AG04449 (cell line): Measurements from ENCODE around the gene MLST8.

Source experiments
- CTCF ChIA-PET: fragments of 350-600 bp; formaldehyde crosslinking; extraction: SDS; loops from one replicate; lab custom pipeline; 2021; ENCODE audit warnings: antibody characterized with exemption; lab: Yijun Ruan, JAX
- POLR2A ChIA-PET: fragments of 400-600, 350-600 bp; formaldehyde crosslinking; extraction: SDS; loops from one replicate; lab custom pipeline; 2020; ENCODE audit warnings: antibody characterized with exemption, inconsistent platforms; lab: Yijun Ruan, JAX
- DNase-seq: peaks from one replicate; pipeline ENCODE4 v3.0.0-alpha.2; 2010; ENCODE audit warnings: low read depth, low spot score
- H3K4me3 ChIP-seq: 2 replicates; pipeline ENCODE4 v1.5.1; 2011; ENCODE audit warnings: low read depth, mild to moderate bottlenecking, control low read depth, low read length
- TF ChIP-seq, protein P1 (sequence below): IDR thresholded peaks from one replicate; pipeline ENCODE4 v1.5.1; 2011; ENCODE audit warnings: mild to moderate bottlenecking, moderate library complexity, low read length, control low read depth, inconsistent platforms; ENCODE audit not compliant: insufficient read depth; ENCODE audit errors: missing control alignments

MLST8 gene

DNA sequence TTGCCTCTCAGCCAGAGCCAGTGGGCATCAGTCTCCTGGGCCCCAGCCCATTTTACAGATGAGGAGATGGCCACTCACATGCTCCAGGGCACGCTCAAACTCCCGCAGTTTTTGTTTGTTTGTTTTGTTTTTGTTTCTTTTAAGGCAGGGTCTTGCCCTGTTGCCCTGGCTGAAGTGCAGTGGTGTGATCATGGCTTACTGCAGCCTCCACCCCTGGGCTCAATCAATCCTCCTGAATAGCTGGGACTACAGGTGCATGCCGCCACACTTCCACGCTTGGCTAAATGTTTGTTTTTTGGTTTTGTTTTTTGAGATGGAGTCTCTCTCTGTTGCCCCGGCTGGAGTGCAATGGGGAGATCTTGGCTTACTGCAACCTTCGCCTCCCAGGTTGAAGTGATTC is 21.7 kb downstream of the MLST8 start:
- ChIA-PET CTCF (interaction anchor here (1.1 kb wide), 1 partner anchor 24 kb away, joined by 4 read pairs; the partner anchor contains the start of gene ECI1), POLR2A (interaction anchor here (1.2 kb wide), 1 partner anchor 12 kb away, joined by 4 read pairs; no protein-coding TSS in a partner anchor)
- no peak for DNase-seq
- TF ChIP-seq, protein P1, sequence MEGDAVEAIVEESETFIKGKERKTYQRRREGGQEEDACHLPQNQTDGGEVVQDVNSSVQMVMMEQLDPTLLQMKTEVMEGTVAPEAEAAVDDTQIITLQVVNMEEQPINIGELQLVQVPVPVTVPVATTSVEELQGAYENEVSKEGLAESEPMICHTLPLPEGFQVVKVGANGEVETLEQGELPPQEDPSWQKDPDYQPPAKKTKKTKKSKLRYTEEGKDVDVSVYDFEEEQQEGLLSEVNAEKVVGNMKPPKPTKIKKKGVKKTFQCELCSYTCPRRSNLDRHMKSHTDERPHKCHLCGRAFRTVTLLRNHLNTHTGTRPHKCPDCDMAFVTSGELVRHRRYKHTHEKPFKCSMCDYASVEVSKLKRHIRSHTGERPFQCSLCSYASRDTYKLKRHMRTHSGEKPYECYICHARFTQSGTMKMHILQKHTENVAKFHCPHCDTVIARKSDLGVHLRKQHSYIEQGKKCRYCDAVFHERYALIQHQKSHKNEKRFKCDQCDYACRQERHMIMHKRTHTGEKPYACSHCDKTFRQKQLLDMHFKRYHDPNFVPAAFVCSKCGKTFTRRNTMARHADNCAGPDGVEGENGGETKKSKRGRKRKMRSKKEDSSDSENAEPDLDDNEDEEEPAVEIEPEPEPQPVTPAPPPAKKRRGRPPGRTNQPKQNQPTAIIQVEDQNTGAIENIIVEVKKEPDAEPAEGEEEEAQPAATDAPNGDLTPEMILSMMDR: no peak
- no peak overlapping the region for H3K4me3 ChIP-seq

DNA sequence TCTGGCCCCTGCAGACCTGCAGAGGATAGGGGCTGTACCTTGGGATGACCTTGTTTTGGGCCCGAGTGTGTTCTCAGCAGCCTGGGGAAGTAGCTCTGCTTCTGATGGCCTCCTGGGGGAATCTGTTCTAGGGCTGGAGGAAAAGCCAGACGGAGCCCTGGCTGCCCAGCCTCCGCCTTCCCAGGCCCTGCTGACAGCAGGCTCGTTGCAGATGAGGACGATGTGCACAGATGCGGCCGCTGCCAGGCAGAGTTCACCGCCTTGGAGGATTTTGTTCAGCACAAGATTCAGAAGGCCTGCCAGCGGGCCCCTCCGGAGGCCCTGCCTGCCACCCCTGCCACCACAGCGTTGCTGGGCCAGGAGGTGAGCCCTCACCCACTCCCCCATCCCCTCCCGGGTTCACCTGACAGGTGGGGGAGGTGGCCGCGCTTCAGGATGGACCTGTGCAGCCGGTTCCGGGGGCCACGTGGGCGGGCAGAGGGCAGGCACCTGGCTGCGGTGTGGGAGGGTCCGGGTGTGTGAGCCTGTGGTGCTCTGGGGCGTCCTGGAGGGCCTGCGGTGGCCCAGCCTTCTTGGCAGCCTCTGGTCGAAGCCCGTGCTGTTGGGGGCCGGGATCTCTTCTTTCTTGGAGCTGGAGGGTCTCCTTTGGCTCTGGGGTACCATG is 23.0 kb downstream of the MLST8 start:
- ChIA-PET POLR2A (no interaction called here), CTCF (no interaction called here)
- no peak for DNase-seq
- TF ChIP-seq, protein P1: no peak
- H3K4me3 ChIP-seq: no peak overlapping the region

DNA sequence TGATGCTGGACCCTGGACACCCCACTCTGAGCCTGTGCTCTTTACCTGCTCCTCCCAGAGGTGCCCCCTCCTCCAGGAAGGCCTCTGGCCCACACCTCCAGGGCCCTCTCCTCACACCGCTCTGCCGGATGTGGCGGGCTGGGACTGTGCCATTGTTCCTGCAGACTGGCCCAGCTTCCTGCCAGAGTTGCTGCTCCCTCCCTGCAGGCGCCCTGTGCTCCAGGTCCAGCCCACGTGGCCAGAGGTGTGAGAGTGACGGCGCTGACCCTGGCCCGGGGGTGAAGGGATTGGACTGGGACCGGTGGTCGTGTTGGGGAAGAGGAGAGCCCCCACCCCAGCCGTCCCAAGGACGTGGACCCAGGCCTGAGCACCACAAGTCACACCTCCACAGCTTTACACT is 23.8 kb downstream of the MLST8 start:
- no peak overlapping the region for H3K4me3 ChIP-seq
- ChIA-PET CTCF (no interaction called here), POLR2A (no interaction called here)
- no peak for DNase-seq
- TF ChIP-seq, protein P1: no peak

DNA sequence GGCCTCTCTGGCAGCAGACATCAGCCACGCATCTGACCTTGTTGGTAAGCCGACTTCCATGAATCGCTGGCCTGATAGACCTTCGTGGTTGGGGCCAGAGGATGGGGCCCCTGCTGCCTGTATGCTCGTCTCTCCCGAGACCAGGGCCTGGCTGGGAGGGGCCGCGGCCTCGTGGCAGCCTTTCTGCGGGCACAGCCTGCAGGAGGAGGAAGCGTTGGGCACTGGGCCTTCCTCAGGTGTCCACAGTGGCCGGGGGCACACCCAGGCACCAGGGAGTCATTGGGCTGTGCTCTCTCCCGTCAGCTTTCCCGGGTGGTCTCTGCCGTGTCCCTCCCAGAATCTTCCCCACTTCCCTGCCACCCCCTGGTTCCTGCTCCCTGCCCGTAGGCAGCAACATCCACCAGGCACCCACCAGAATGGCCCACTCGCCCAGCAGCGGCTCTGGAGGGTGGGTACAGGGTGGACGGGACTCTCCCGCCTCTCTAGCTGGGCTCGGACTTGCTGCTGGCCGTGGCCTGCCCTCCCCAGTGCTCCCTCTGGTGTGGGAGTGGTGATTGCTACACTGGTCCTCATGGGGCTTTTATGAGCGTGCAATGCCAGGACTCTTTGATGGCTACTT is 24.5 kb downstream of the MLST8 start:
- ChIA-PET POLR2A (no interaction called here), CTCF (no interaction called here)
- no peak overlapping the region for H3K4me3 ChIP-seq
- TF ChIP-seq, protein P1: no peak
- no peak for DNase-seq

DNA sequence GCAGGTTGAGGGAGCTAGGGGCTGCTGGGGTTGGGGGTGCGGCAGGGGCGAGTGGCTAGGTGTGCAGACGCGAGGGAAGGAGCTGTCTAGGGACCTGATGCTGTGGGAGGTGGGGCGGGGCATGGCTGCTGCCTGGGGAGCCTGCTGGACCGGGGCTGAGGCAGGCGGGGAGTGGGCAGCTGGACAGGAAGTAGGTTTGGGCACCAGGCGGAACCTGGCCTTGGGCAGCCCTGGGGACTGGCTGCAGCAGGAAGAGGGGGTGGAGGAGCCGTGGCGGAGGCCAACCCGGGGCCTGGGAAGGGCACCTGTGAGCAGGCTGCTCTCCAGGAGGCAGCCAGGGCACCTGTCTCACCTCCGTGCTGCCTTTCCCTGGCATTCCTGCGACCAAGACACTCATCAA is 25.1 kb downstream of the MLST8 start:
- TF ChIP-seq, protein P1: no peak
- ChIA-PET CTCF (no interaction called here), POLR2A (no interaction called here)
- no peak overlapping the region for H3K4me3 ChIP-seq
- no peak for DNase-seq

DNA sequence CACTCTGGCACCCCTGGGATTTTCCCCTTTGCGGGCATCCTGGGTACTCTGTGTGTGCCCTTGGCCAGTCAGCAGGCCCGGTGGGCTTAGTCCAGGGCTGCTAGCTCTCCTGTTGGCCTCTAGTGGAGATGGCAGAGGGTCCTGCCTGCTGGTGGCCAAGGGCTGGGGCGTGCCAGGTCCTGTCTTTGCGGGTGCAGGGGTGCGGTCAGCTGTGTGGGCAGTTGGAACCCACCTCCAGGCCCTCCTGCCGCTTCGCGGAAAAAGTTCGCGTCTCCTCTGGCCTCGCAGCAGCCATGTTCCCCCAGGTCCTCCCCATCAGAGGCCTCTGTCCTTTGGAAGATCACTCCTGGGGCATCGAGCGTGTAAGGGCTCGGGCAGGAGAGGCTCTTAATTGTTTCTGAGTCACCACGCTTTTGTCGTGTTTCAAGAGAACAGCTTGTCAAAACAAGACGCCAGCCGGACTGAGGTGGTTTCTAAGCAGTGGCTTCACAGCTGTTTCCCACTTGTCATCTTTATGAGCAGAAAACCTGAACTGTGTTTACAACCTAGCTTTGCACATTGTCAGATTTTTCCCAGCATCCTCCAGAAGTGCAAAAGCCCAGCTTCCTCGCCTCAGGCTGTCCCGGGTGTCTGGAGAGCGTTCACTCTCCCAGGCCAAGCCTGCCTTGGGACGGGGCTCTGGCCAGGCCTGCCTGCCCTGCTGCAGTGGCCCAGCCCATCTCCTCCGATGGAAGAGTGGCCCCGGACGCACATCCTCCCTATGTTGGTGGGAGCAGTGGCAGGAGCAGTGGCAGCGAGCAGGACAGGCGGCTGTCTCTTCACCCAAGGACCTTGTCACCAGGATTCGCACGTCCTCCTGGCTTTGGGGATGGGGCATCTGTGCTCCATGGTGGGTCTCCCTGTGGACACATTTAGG is 26.0 kb downstream of the MLST8 start:
- POLR2A ChIA-PET: no interaction called here
- CTCF ChIA-PET: no interaction called here
- no peak for DNase-seq
- H3K4me3 ChIP-seq: no peak overlapping the region
- TF ChIP-seq, protein P1: no peak
